Common myeloid progenitor, CD34-positive (primary cell): ENCODE measurements around the gene CDC25A.
"Not testable (repeated sequence)": the region's sequence is repeated elsewhere in the genome, so short reads cannot be mapped to it uniquely, and the experiment has no call there.

Experiments used
- CTCF ChIA-PET: fragments of 350-600 bp; sonication (Branson Sonifier 250); formaldehyde crosslinking; loops from one replicate; lab custom pipeline; 2021; ENCODE audit warnings: antibody characterized with exemption; lab: Charles Lee
- POLR2A ChIA-PET: fragments of 350-600 bp; sonication (Branson Sonifier 250); formaldehyde crosslinking; loops from one replicate; lab custom pipeline; 2021; ENCODE audit warnings: antibody characterized with exemption; lab: Charles Lee
- DNase-seq, 3 donors: peaks; one replicate each; pipeline versions ENCODE4 v3.0.0 to v3.0.0-alpha.2; 2013
- H3K27ac ChIP-seq, 2 experiments: 1 replicate in 1 of 2; 2 replicates in 1 of 2; pipeline ENCODE4 v1.7.0; 2013; ENCODE audit warnings: inconsistent platforms in 2 of 2, low read length in 2 of 2, mild to moderate bottlenecking in 2 of 2, low read depth in 1 of 2, moderate library complexity in 1 of 2; ENCODE audit not compliant: severe bottlenecking in 2 of 2, insufficient read depth in 1 of 2, poor library complexity in 1 of 2
- H3K27me3 ChIP-seq, 5 experiments: replicated peaks in 2 of 5; 1 replicate in 3 of 5; 2 replicates in 2 of 5; pipeline versions ENCODE4 v1.6.1 to v1.7.0; 2013; ENCODE audit warnings: low read length in 4 of 5, mild to moderate bottlenecking in 2 of 5, moderate library complexity in 2 of 5, inconsistent platforms in 1 of 5; ENCODE audit not compliant: insufficient read depth in 5 of 5, control insufficient read depth in 4 of 5
- H3K36me3 ChIP-seq, 4 experiments: 1 replicate in 2 of 4; 2 replicates in 2 of 4; pipeline versions ENCODE4 v1.6.1 to v1.7.0; 2013; ENCODE audit warnings: low read length in 3 of 4, control low read depth in 1 of 4, mild to moderate bottlenecking in 1 of 4; ENCODE audit not compliant: control insufficient read depth in 4 of 4, insufficient read depth in 4 of 4
- H3K4me1 ChIP-seq, 4 experiments: 1 replicate in 3 of 4; 2 replicates in 1 of 4; pipeline versions ENCODE4 v1.6.1 to v1.7.1; 2013; ENCODE audit warnings: low read length in 3 of 4, mild to moderate bottlenecking in 3 of 4, control low read depth in 1 of 4, inconsistent platforms in 1 of 4, moderate library complexity in 1 of 4; ENCODE audit not compliant: control insufficient read depth in 4 of 4, insufficient read depth in 4 of 4; ENCODE audit errors: control extremely low read depth in 1 of 4
- H3K4me3 ChIP-seq, 7 experiments: 1 replicate in 4 of 7; 2 replicates in 3 of 7; pipeline versions ENCODE4 v1.5.1 to v1.7.0; 2013; ENCODE audit warnings: mild to moderate bottlenecking in 7 of 7, low read length in 6 of 7, moderate library complexity in 6 of 7, inconsistent platforms in 2 of 7, low read depth in 2 of 7, control low read depth in 1 of 7; ENCODE audit not compliant: insufficient read depth in 4 of 7, control insufficient read depth in 1 of 7; ENCODE audit errors: extremely low read depth in 1 of 7
- H3K9me3 ChIP-seq, 5 experiments: 1 replicate in 4 of 5; 2 replicates in 1 of 5; pipeline versions ENCODE4 v1.6.1 to v1.7.1; 2013; ENCODE audit warnings: low read length in 4 of 5, mild to moderate bottlenecking in 2 of 5, inconsistent platforms in 1 of 5, low read depth in 1 of 5, moderate library complexity in 1 of 5; ENCODE audit not compliant: control insufficient read depth in 4 of 5, insufficient read depth in 2 of 5; ENCODE audit errors: control extremely low read depth in 1 of 5
- WGBS: methylation state at CpG from one replicate; pipeline ENCODE4 v1.1.5; 2013; ENCODE audit not compliant: insufficient coverage; 5-methylcytosine and 5-hydroxymethylcytosine counted together

CDC25A gene

DNA sequence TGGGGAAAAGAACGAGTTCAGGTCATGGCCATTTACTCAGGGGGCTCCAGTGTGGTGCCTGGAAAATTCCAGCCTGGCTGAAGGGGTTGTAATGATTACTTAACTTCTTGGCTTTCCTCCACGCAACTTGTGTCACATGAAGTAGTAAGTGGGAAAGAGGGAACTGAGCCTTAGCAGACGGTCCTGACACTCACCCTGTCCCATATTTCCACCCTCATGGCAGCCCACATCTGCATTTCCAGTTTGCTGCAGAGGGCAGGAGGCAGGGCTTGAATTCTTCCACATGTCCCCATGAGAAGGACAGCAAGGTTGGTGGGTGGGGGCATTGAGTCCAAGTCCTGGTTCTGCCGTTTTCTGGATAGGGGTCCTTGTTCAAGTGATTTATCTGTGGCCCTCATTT lies 27.2 kb upstream of the CDC25A start:
- H3K9me3 ChIP-seq = no peaks in the 10 kb centered on the region
- H3K4me1 ChIP-seq = no peaks in the 10 kb centered on the region
- WGBS = 86% methylated on average over 2 of the region's 4 CpGs
- CTCF ChIA-PET = no interaction called here
- no peaks in the 10 kb centered on the region for H3K27me3 ChIP-seq
- no peak overlapping the region for H3K27ac ChIP-seq
- H3K4me3 ChIP-seq = no peak overlapping the region
- H3K36me3 ChIP-seq = no peaks in the 10 kb centered on the region
- POLR2A ChIA-PET = no interaction called here
- no peak for DNase-seq

DNA sequence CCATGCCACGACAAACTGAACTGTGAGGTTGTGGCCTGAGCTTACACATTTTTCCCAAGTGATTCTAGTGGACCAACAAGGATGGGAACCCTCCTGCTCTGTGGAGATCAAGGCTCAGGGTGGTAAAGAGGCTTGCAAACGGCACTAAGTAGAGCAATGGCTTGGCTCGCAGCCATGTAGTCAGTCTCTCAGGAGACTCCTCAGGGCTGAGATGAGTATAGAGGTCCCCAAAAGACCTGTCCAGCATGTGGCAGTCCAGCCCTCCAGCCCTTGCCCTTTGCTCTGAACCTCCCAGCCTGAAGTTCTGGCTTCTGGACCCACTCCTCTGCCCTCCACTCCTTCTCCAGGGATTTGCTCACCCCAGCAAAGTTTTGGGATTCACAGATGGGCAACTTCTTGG lies 26.8 kb upstream of the CDC25A start:
- no peaks in the 10 kb centered on the region for H3K27me3 ChIP-seq
- CTCF ChIA-PET = no interaction called here
- H3K4me1 ChIP-seq = no peaks in the 10 kb centered on the region

DNA sequence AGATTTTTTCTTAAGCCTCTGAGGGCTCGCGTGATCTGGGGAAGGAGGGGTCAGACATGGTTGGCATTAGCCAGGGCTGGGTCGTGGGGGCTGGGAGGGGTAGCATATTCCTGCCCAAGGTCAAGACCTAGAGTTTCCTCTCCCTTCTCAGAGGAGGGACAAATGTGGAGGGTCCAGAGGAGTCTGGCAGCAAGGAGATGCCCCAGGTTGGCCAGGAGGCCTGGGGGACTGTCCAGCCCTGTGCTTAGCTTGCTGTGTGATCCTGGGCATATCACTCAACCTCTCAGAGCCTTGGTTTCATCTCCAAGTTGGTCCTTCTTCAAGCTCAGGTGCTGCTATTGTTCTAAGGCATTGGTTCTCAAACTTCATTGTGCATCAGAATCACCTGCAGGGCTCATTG lies 26.0 kb upstream of the CDC25A start:
- 97% methylated on average over 3 of the region's 3 CpGs for WGBS
- POLR2A ChIA-PET = no interaction called here
- CTCF ChIA-PET = interaction anchor here (0.7 kb wide), 1 partner anchor 336 kb away, joined by 3 read pairs; no protein-coding TSS in a partner anchor

More for the DNA sequence above, 26.8 kb upstream of the CDC25A start:
- no peaks in the 10 kb centered on the region for H3K9me3 ChIP-seq
- H3K36me3 ChIP-seq = no peaks in the 10 kb centered on the region
- POLR2A ChIA-PET = no interaction called here
- WGBS = 80% methylated on average over 3 of the region's 3 CpGs
- H3K4me3 ChIP-seq = no peak overlapping the region
- DNase-seq = no peak
- H3K27ac ChIP-seq = no peak overlapping the region

DNA sequence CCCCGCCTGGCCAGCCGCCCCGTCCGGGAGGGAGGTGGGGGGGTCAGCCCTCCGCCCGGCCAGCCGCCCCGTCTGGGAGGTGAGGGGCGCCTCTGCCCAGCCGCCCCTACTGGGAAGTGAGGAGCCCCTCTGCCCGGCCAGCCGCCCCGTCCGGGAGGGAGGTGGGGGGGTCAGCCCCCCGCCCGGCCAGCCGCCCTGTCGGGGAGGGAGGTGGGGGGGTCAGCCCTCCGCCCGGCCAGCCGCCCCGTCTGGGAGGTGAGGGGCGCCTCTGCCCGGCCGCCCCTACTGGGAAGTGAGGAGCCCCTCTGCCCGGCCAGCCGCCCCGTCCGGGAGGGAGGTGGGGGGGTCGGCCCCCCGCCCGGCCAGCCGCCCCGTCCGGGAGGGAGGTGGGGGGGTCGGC lies 23.6 kb upstream of the CDC25A start:
- H3K27ac ChIP-seq, CTCF ChIA-PET, H3K36me3 ChIP-seq, H3K27me3 ChIP-seq, H3K4me3 ChIP-seq, H3K4me1 ChIP-seq, DNase-seq, H3K9me3 ChIP-seq, POLR2A ChIA-PET: not testable (repeated sequence)
- no CpG with 5 or more reads among the region's 36 CpGs for WGBS

More for the DNA sequence above, 26.0 kb upstream of the CDC25A start:
- Histone ChIP-seq H3K4me3 (no peak overlapping the region), H3K27ac (no peak overlapping the region), H3K27me3 (no peaks in the 10 kb centered on the region), H3K4me1 (no peaks in the 10 kb centered on the region), H3K36me3 (no peaks in the 10 kb centered on the region), H3K9me3 (no peaks in the 10 kb centered on the region)
- no peak for DNase-seq

DNA sequence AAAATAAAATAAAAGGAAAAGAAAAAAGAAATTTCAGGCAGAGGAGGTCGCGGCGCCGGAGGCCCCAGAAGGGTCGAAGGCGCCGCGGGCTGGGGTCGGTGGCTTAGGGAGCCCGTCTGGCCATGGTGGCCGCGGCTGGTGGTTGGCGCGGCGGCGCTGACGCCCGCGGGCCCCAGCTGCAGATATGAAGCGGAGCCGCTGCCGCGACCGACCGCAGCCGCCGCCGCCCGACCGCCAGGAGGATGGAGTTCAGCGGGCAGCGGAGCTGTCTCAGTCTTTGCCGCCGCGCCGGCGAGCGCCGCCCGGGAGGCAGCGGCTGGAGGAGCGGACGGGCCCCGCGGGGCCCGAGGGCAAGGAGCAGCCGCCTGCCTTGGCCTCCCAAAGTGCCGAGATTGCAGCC lies 22.3 kb upstream of the CDC25A start:
- H3K9me3 ChIP-seq, H3K36me3 ChIP-seq, H3K4me3 ChIP-seq, H3K27me3 ChIP-seq, POLR2A ChIA-PET, CTCF ChIA-PET, H3K4me1 ChIP-seq, H3K27ac ChIP-seq, DNase-seq: not testable (repeated sequence)
- WGBS = 92% methylated on average over 11 of the region's 48 CpGs

DNA sequence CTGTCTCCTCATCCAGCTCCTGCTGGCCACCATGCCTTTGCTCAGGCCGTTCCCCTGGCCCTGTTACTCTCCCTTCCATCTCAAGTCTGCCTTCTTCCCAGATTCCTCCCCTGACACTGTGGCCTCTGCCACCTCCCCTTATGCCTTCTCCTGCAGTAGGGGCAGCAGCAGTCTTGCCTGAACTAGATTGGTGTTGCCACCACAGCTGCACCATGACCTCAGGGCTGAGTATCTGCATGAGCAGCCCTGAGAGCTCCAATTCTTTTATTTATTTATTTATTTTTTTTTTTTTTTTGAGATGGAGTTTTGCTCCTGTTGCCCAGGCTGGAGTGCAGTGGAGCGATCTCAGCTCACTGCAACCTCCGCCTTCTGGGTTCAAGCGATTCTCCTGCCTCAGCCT lies 21.2 kb upstream of the CDC25A start:
- DNase-seq = no peak
- ChIA-PET POLR2A (no interaction called here), CTCF (no interaction called here)
- 93% methylated on average over 3 of the region's 4 CpGs for WGBS
- Histone ChIP-seq H3K4me3 (no peak overlapping the region), H3K36me3 (no peaks in the 10 kb centered on the region), H3K27ac (no peak overlapping the region), H3K27me3 (no peaks in the 10 kb centered on the region), H3K9me3 (no peaks in the 10 kb centered on the region), H3K4me1 (no peaks in the 10 kb centered on the region)

DNA sequence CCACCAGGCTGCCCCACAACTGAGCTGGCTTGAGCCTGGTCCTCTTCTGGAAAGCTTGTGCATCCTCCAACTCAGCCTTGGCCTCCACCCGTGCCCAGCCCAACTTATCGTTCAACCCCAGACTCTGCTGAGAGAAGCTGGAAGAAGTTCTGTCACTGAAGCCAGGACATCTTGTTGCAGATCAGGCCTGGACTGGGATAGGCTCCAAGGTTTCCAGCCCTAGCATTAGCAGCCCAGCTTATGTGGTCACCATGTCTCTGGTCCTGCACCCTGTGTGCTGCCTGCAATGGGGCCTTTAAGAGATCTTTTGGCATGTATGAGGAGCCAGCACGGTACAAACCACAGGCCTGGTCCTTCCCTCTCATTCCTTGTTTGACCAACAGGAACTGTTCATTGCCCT lies 19.9 kb upstream of the CDC25A start:
- H3K9me3 ChIP-seq = no peaks in the 10 kb centered on the region
- WGBS = 96% methylated on average over 2 of the region's 3 CpGs
- ChIA-PET CTCF (interaction anchor here (1.4 kb wide), 1 partner anchor 13 kb away, joined by 3 read pairs; no protein-coding TSS in a partner anchor), POLR2A (no interaction called here)
- DNase-seq = no peak
- H3K4me1 ChIP-seq = no peaks in the 10 kb centered on the region
- H3K4me3 ChIP-seq = no peak overlapping the region
- H3K27ac ChIP-seq = no peak overlapping the region
- no peaks in the 10 kb centered on the region for H3K27me3 ChIP-seq
- H3K36me3 ChIP-seq = no peaks in the 10 kb centered on the region
